ENCODE results near the gene TJP2. TPM values are rescaled to one million over a fixed set of nuclear protein-coding genes. Genes with fewer than 3 reads are reported as not detected.

The TJP2 gene
- total RNA-seq, 2 donors from 2014 or later = 207 to 226 TPM

DNA sequence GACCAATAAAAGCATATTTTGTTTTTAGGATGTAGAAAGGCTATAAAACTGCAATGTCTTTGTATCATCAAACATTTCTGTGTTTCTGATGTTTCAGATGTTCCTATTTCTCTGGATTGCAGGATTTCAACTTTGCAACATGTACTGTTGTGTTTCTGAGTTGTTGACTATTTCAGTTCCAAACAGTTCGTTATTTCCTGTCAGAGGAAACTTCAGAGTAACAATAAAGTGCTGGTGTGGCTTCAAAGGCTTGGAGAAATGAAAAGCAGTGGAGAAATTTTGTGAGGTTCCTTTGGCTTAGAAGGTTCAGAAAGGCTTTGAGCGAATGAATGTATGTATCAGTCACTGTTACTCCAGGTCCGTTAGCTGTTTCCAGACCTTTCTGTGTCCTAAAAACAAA lies 17.2 kb downstream of the TJP2 start:
- Histone ChIP-seq H3K27me3 (replicated peaks; ENCODE audit: insufficient read depth) (no peaks in the 10 kb centered on the region), H3K4me3 (no peak overlapping the region), H3K9me3 (no peaks in the 10 kb centered on the region), H3K4me1 (ENCODE audit: control insufficient read depth in 1 of 2, low read depth in 2 of 2) (peaks cover 36 to 54% of the 10 kb centered on the region in 2 donors), H3K36me3 (no peaks in the 10 kb centered on the region), H3K27ac (no peak overlapping the region)
- no peak for DNase-seq (ENCODE audit: low spot score)
- TF ChIP-seq, protein P1, sequence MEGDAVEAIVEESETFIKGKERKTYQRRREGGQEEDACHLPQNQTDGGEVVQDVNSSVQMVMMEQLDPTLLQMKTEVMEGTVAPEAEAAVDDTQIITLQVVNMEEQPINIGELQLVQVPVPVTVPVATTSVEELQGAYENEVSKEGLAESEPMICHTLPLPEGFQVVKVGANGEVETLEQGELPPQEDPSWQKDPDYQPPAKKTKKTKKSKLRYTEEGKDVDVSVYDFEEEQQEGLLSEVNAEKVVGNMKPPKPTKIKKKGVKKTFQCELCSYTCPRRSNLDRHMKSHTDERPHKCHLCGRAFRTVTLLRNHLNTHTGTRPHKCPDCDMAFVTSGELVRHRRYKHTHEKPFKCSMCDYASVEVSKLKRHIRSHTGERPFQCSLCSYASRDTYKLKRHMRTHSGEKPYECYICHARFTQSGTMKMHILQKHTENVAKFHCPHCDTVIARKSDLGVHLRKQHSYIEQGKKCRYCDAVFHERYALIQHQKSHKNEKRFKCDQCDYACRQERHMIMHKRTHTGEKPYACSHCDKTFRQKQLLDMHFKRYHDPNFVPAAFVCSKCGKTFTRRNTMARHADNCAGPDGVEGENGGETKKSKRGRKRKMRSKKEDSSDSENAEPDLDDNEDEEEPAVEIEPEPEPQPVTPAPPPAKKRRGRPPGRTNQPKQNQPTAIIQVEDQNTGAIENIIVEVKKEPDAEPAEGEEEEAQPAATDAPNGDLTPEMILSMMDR (IDR thresholded peaks at IDR 0.05) = no peak
- no peak for ATAC-seq (ENCODE audit: insufficient number of reproducible peaks, low FRiP score, low read depth)

DNA sequence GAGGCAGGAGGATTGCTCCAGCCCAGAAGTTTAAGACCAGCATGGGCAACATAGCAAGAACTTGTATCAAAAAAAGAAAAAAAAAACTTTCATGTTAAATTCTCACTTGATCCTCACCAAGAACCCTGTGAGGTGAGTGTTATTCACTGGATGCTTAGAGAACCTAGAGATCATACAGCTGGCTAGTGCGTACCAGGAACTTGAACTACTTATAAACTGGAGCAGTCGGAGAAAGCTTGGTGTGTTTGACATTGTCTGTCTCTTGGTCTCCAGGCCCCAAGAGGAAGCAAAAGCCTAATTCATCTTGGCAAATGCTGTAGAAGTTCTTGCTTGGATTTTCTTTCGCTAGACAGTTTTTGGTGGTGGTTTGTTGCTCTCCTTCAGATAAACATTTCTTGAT lies 18.1 kb downstream of the TJP2 start:
- no peaks in the 10 kb centered on the region for H3K27me3 ChIP-seq (replicated peaks; ENCODE audit: insufficient read depth)
- ATAC-seq (ENCODE audit: insufficient number of reproducible peaks, low FRiP score, low read depth) = no peak
- TF ChIP-seq, protein P1 (IDR thresholded peaks at IDR 0.05) = no peak
- H3K36me3 ChIP-seq = no peaks in the 10 kb centered on the region
- H3K27ac ChIP-seq = no peak overlapping the region
- H3K4me1 ChIP-seq (ENCODE audit: control insufficient read depth in 1 of 2, low read depth in 2 of 2) = peaks cover 27 to 44% of the 10 kb centered on the region in 2 donors
- no peaks in the 10 kb centered on the region for H3K9me3 ChIP-seq
- no peak overlapping the region for H3K4me3 ChIP-seq
- no peak for DNase-seq (ENCODE audit: low spot score)

DNA sequence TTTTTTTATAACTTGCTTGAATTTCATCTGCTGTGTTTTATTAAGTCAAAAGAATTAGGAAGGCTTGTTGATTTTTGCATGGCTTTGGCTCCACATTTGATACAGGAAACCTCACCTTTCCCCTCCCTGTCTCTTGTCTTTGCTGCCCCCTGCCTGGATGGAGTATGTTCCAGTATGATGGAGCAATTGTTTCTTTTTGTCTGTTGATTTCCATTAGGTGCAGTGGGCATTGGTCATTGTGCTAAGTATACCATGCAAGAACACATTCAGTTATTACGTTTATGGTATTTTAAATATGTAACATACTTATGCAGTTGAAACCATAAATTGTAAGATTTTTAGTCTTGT lies 19.6 kb downstream of the TJP2 start:
- no peaks in the 10 kb centered on the region for H3K27me3 ChIP-seq (replicated peaks; ENCODE audit: insufficient read depth)
- DNase-seq (ENCODE audit: low spot score) = no peak
- no peak overlapping the region for H3K4me3 ChIP-seq
- no peak overlapping the region for H3K27ac ChIP-seq
- ATAC-seq (ENCODE audit: insufficient number of reproducible peaks, low FRiP score, low read depth) = no peak
- no peaks in the 10 kb centered on the region for H3K9me3 ChIP-seq
- TF ChIP-seq, protein P1 (IDR thresholded peaks at IDR 0.05) = no peak
- peaks cover 13 to 30% of the 10 kb centered on the region in 2 donors for H3K4me1 ChIP-seq (ENCODE audit: control insufficient read depth in 1 of 2, low read depth in 2 of 2)
- no peaks in the 10 kb centered on the region for H3K36me3 ChIP-seq

DNA sequence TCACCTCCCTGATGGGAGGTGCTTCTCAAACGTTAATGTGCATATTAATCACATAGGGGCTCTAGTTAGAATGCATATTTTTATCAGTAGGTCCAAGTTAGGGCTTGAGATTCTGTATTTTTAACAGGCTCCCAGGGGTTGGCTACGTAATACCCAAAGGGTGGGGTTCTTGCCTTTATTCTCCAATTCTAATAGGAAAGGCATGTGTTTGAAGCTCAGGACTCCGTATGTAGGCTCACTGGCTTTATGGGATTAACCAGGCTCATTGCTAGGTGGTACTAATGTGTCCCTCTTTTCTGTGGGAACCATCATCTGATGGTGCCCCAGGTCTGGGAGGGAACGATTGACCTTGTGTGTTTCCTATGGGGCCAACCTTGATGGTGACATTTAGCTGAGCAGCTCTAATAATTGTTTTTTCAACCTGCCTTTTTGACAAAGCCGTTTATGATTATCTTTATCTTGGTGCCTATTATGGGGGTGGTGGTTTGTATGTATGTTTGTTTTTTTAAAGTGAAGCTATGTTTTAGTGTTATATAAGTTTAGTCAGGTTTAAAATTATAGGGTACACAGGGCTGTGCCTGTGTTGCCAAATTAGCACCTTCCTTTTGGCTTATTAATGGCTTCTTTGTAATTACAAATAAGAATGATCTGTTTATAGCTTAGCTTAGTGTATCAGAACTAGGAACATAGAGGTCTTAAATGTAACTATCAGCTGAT lies 20.8 kb downstream of the TJP2 start:
- Histone ChIP-seq H3K27me3 (replicated peaks; ENCODE audit: insufficient read depth) (no peaks in the 10 kb centered on the region), H3K4me3 (no peak overlapping the region), H3K36me3 (no peaks in the 10 kb centered on the region), H3K27ac (no peak overlapping the region), H3K9me3 (no peaks in the 10 kb centered on the region), H3K4me1 (ENCODE audit: control insufficient read depth in 1 of 2, low read depth in 2 of 2) (peaks cover 13 to 22% of the 10 kb centered on the region in 2 donors)
- no peak for DNase-seq (ENCODE audit: low spot score)
- TF ChIP-seq, protein P1 (IDR thresholded peaks at IDR 0.05) = no peak
- ATAC-seq (ENCODE audit: insufficient number of reproducible peaks, low FRiP score, low read depth) = no peak

DNA sequence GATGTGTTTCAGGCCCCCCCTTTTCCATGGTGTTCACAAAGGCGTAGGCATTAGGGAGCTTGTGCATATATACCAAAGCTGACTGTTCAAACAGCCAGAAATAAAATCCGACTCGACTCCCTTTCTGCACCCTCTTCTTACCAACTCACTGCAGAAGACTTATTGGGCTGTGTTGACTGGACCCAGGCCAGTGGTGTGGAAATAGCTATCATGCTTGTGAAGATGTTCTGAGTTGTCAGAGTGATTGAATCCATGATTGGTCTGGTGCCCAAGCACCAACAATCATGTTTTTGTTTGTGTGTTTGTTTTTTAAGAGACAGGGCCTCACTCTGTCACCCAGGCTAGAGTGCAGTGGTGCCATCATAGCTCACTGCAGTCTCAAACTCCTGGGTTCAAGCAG lies 21.6 kb downstream of the TJP2 start:
- H3K4me1 ChIP-seq (ENCODE audit: control insufficient read depth in 1 of 2, low read depth in 2 of 2) = peaks cover 11 to 22% of the 10 kb centered on the region in 2 donors
- DNase-seq (ENCODE audit: low spot score) = no peak

More for the DNA sequence above, 21.6 kb downstream of the TJP2 start:
- Histone ChIP-seq H3K9me3 (no peaks in the 10 kb centered on the region), H3K27ac (no peak overlapping the region), H3K27me3 (replicated peaks; ENCODE audit: insufficient read depth) (no peaks in the 10 kb centered on the region), H3K4me3 (no peak overlapping the region), H3K36me3 (no peaks in the 10 kb centered on the region)
- TF ChIP-seq, protein P1 (IDR thresholded peaks at IDR 0.05) = no peak
- no peak for ATAC-seq (ENCODE audit: insufficient number of reproducible peaks, low FRiP score, low read depth)
